D721Med (cell line): ENCODE measurements around the gene HEXIM2.

Experiments
- DNase-seq: peaks from one replicate; pipeline ENCODE4 v3.0.0; 2011; ENCODE audit warnings: low spot score; ENCODE audit not compliant: insufficient read length
- FAIRE-seq: peaks from 2 replicates; lab custom pipeline; 2011; peaks lifted over from hg19 to GRCh38; lab: Jason Lieb, UNC
- CTCF ChIP-seq: IDR thresholded peaks from 2 replicates; pipeline ENCODE4 v1.5.1; 2012; ENCODE audit warnings: mild to moderate bottlenecking, control low read depth; ENCODE audit not compliant: insufficient read depth; ENCODE audit errors: missing control alignments

Gene HEXIM2

DNA sequence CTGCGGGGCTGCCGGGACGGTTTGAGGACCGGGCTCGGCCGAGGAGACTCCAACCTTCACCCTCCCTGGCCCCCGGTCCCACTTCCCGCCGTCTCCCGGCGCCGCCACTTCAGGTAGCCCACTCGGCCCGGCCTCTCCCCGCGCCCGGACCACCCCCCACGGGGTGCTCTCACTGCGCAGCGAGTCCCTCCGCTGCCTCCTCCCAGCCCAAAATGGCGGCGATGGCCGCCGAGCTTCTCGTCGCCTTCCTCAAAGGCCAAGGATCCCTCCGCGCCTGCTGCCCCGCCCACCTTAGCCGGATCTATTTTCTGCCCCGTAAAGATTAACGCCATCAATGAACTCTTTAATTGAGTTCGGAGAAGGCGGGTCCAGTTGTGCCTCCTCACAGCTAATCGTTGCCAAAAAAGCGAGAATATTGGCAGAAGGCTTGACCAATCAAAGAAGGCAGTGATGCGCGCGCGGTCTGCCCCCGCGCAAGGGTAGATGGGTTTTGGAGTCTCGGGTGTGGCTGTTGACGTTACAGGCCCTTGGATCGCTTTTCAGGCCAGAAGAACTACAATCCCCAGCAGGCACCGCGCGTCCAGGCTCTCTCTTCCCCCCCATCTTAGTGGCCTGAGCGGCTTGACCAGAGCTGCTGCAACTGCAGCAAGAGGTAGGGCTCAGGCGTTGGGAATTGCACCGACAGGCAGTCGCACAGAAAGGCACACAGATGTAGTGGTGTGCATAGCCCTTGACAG, at the start of gene HEXIM2:
Gene HEXIM2 (plus strand): TSS at position 588 of the 737 bp plus-strand sequence. CDS start 919 bp downstream, outside the sequence.
- no peak for TF ChIP-seq CTCF
- DNase-seq: peak; percentile 90
- FAIRE-seq: no peak

DNA sequence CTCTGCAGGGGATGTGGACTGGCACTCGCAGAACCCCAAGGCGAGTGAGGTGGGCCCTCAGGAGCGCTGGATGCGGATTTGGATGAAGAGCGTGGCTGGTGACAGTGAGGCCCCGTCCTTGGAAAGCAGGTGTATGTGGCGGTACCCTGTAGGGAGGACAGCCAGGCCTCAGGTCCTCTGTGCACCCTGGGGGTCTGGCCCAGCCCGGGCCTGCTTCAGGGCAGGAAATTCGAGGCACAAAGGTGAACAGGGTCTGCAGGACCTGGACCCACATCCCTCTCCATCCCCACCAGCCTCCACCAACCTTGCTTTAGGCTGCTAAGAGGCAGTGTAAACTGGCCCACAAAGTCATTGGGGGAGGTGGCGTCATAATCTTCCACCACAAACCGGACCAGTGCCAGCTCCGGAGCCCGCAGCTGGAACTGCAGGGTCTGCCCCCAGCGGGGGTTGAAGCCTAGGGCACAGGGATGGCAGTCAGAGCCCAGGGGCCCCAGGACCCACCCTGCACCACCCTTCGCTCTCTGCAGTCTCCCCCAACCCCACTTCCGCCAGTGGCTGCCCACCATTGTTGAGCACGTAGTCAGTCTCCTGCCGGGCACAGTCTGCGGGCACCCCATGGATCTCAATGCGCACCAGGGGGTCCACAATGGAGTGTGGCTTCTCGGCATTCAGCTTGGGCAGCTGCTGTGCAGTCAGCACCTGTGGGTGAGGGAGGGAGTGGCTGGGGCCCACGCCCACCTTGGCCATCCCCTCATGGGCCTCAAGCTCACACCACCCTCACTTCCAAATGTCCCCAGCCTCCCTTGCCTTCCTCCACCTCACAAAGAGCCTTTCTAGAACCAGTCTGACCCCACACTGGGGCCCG, 48.9 kb upstream of the HEXIM2 start:
- no peak for FAIRE-seq
- no peak for DNase-seq

DNA sequence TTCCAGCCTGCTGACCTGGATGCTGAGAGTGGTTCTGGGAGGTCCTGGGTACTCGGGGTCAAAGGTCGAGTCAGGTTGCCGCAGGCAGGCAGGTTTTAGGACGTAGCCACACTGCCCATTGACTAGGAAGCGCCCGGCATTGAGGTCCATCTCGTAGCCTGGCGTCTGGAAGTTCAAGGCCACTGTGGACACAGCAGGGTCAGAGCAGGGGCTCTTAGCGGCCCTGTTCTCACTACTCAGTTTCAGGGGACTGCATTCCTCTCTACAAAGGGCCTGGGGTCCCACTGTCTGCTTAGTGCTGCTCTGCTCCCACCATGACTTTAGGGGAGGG, 48.3 kb upstream of the HEXIM2 start:
- FAIRE-seq: no peak
- DNase-seq: no peak
- TF ChIP-seq CTCF: no peak

More for the DNA sequence above, 48.9 kb upstream of the HEXIM2 start:
- TF ChIP-seq CTCF: no peak

GRCh38 chr17:45114117-45114932, 47.4 kb upstream of the HEXIM2 start:
- no peak for FAIRE-seq
- TF ChIP-seq CTCF: no peak
- DNase-seq: no peak

GRCh38 chr17:45115015-45115625, 46.6 kb upstream of the HEXIM2 start:
- no peak for TF ChIP-seq CTCF
- DNase-seq (no peak), FAIRE-seq (no peak)

GRCh38 chr17:45115871-45116270, 45.8 kb upstream of the HEXIM2 start:
- no peak for TF ChIP-seq CTCF
- no peak for DNase-seq
- no peak for FAIRE-seq
